ENCODE measurements around the gene IRS2. TPM values are rescaled to one million over a fixed set of nuclear protein-coding genes. Genes with fewer than 3 reads are reported as not detected.

Gene IRS2
- total RNA-seq, 1 donor from 2014 or later: 20.1 TPM

DNA sequence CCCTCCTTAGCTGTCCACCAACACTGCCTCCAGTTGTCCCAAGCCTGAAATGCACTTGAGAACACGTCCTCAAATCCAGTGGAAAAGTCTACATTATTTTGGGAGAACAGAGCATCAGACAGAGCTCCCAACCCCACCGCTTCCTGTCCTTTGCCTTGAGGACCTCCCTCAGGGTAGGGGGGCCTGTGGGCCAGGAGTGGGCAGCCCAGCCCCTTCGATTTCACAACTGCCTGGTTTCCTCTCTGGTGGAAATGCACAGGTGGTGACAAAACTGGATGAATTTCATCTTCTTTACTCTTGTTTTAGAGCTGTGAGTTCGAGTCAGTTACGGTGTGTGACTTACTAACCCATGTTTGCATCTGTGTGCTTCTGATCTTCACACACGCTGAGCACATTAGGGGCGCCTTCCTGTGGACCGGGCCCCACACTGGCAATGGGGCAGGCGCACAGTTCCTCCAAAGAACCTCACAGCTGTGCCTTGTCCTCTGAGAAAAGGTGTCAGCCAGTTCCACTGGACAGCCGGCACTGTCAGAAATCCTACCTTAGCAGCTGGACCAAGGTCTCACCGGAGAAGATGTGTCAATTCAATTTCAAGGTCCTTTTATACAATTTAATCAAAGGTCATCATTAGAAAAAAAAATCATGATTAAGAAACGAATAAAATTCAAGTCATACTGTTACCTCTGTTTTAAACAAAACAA, 80.2 kb downstream of the IRS2 start:
- Mint-ChIP-seq H3K27me3 (ENCODE audit: low read depth, unreplicated experiment) (peaks cover 6% of the 10 kb centered on the region), H3K36me3 (ENCODE audit: low read depth, unreplicated experiment) (peaks cover 6% of the 10 kb centered on the region), H3K27ac (ENCODE audit: unreplicated experiment) (no peak overlapping the region), H3K4me3 (ENCODE audit: unreplicated experiment) (no peak overlapping the region), H3K9me3 (ENCODE audit: unreplicated experiment) (peaks cover 16% of the 10 kb centered on the region), H3K4me1 (ENCODE audit: low read depth, unreplicated experiment) (peaks cover 2% of the 10 kb centered on the region)
- no peaks in the 10 kb centered on the region for H3K36me3 ChIP-seq (ENCODE audit: insufficient read depth, low read length)
- no peak overlapping the region for H2AFZ ChIP-seq (ENCODE audit: low read depth, low read length)
- H3K79me2 ChIP-seq (ENCODE audit: insufficient read depth, low read length): no peaks in the 10 kb centered on the region
- H3K4me1 ChIP-seq (ENCODE audit: insufficient read depth, low read length): no peaks in the 10 kb centered on the region
- TF ChIP-seq, protein P1, sequence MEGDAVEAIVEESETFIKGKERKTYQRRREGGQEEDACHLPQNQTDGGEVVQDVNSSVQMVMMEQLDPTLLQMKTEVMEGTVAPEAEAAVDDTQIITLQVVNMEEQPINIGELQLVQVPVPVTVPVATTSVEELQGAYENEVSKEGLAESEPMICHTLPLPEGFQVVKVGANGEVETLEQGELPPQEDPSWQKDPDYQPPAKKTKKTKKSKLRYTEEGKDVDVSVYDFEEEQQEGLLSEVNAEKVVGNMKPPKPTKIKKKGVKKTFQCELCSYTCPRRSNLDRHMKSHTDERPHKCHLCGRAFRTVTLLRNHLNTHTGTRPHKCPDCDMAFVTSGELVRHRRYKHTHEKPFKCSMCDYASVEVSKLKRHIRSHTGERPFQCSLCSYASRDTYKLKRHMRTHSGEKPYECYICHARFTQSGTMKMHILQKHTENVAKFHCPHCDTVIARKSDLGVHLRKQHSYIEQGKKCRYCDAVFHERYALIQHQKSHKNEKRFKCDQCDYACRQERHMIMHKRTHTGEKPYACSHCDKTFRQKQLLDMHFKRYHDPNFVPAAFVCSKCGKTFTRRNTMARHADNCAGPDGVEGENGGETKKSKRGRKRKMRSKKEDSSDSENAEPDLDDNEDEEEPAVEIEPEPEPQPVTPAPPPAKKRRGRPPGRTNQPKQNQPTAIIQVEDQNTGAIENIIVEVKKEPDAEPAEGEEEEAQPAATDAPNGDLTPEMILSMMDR (IDR thresholded peaks at IDR 0.05; ENCODE audit: insufficient read depth, low read depth, low read length): no peak
- TF ChIP-seq EZH2 (IDR thresholded peaks at IDR 0.05; ENCODE audit: insufficient read depth, low read length): no peak
- H3K27me3 ChIP-seq (ENCODE audit: insufficient read depth, low read length): no peaks in the 10 kb centered on the region
- H3K9ac ChIP-seq (ENCODE audit: low read length): no peak overlapping the region
- H3K4me2 ChIP-seq (ENCODE audit: low read length): no peak overlapping the region
- no peak for DNase-seq (ENCODE audit: low read depth)
- FAIRE-seq: no peak
- H3K9me3 ChIP-seq (ENCODE audit: insufficient read depth, low read depth, low read length): no peaks in the 10 kb centered on the region
- no peak overlapping the region for H3K27ac ChIP-seq (ENCODE audit: low read depth, low read length)
- no peaks in the 10 kb centered on the region for H4K20me1 ChIP-seq (ENCODE audit: insufficient read depth, low read length)
- no peak overlapping the region for H3K4me3 ChIP-seq (ENCODE audit: insufficient read depth, low read depth, low read length)

DNA sequence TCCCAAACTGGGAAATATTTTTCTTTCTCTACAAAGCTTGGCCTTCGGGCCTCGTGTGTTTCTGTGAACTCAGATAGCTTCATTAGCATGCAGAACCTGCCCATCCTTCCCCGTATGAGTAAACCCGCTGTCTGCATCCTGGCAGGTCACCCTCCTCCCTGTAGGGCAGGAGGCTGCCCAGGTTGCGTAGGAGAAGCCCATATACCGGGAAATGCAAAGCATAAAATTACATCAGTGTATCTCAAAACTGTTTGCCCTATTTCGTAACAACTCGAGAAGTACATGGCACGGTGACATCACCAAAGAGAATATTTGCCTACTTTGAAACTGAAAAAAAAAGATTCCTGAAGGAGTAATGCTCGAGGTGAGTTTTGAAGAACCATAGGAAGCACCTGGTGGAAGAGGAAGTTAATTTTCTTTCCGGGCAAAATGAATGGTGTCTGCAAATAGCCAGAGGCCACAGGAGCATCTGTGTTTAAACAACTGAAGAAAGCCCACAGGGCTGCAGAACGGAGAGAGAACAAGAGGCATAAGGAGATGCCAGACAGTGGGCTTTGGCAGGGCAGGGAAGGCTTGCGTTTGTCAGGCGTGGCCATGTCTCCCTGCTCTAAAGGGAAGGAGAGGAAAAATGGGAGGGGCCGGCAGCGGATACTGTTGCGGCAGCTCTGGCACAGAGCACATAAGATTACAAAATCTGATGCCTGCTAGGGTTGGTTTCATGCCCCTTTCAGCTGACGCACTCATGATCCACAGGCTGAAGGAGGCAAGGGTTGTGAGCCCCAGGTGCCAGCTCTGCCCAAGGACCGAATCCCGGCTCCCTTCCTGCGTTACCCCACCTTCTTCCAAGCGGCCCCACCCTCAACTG, 81.4 kb downstream of the IRS2 start:
- Histone ChIP-seq H3K4me3 (ENCODE audit: insufficient read depth, low read depth, low read length) (no peak overlapping the region), H3K79me2 (ENCODE audit: insufficient read depth, low read length) (no peaks in the 10 kb centered on the region), H3K4me1 (ENCODE audit: insufficient read depth, low read length) (peaks cover 3% of the 10 kb centered on the region), H3K4me2 (ENCODE audit: low read length) (no peak overlapping the region), H3K9me3 (ENCODE audit: insufficient read depth, low read depth, low read length) (no peaks in the 10 kb centered on the region), H3K27me3 (ENCODE audit: insufficient read depth, low read length) (no peaks in the 10 kb centered on the region), H3K9ac (ENCODE audit: low read length) (no peak overlapping the region), H3K27ac (ENCODE audit: low read depth, low read length) (no peak overlapping the region), H2AFZ (ENCODE audit: low read depth, low read length) (no peak overlapping the region), H3K36me3 (ENCODE audit: insufficient read depth, low read length) (no peaks in the 10 kb centered on the region), H4K20me1 (ENCODE audit: insufficient read depth, low read length) (no peaks in the 10 kb centered on the region)
- H3K36me3 Mint-ChIP-seq (ENCODE audit: low read depth, unreplicated experiment): peaks cover 6% of the 10 kb centered on the region
- peaks cover 6% of the 10 kb centered on the region for H3K27me3 Mint-ChIP-seq (ENCODE audit: low read depth, unreplicated experiment)
- TF ChIP-seq, protein P1 (IDR thresholded peaks at IDR 0.05; ENCODE audit: insufficient read depth, low read depth, low read length): no peak
- TF ChIP-seq EZH2 (IDR thresholded peaks at IDR 0.05; ENCODE audit: insufficient read depth, low read length): no peak
- peaks cover 16% of the 10 kb centered on the region for H3K9me3 Mint-ChIP-seq (ENCODE audit: unreplicated experiment)
- FAIRE-seq (no peak), DNase-seq (ENCODE audit: low read depth) (no peak)
- peak overlapping the region; percentile 2 for H3K27ac Mint-ChIP-seq (ENCODE audit: unreplicated experiment)
- H3K4me1 Mint-ChIP-seq (ENCODE audit: low read depth, unreplicated experiment): peaks cover 9% of the 10 kb centered on the region
- peak overlapping the region; percentile 15 for H3K4me3 Mint-ChIP-seq (ENCODE audit: unreplicated experiment)

All from astrocyte (in vitro differentiated cells and primary cell).